ENCODE measurements around the gene PYGO1. TPM values are rescaled to one million over a fixed set of nuclear protein-coding genes. Genes with fewer than 3 reads are reported as not detected.

The PYGO1 gene
- total and polyA plus RNA-seq, 2 of the 4 experiments (the other 2 are of a cell fraction): 3.0 to 6.6 TPM

DNA sequence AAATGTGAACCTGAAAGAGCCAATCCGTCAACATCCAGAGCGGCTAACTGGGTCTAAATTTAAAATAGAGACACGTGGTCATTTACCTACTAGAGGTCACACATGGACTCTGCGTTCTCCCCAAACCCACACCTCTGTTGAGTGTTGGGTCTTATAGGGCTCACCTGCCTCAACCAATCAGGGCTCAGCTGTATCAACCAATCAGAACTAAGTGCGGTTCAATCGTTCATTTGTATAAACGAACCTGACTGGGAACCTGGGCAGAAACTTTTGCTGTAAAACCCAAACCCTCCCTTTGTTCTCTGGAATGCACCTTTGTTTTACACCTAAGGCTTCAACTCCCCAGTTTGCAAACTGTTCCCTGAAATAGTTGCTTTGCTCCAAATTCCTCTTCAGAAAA, 89.0 kb downstream of the PYGO1 start:
- H3K27me3 ChIP-seq (ENCODE audit: control insufficient read depth, insufficient read depth, low read length): no peaks in the 10 kb centered on the region
- H3K18ac ChIP-seq (ENCODE audit: low read depth, low read length): no peak overlapping the region
- ATAC-seq (ENCODE audit: low read depth) (no peak), DNase-seq (no peak)
- no peak overlapping the region for H3K56ac ChIP-seq (ENCODE audit: extremely low read depth, insufficient read depth, low read length)
- peak overlapping the region; percentile 100 for H2AFZ ChIP-seq (replicated peaks; ENCODE audit: low read length, poor library complexity)
- H2AK5ac ChIP-seq (ENCODE audit: low read depth, low read length): no peak overlapping the region
- no peaks in the 10 kb centered on the region for H4K20me1 ChIP-seq (ENCODE audit: insufficient read depth, low read length)
- 0 out of 2 replicates have a peak, but pooled peaks cover 4% of the 10 kb centered on the region for H3K9me1 ChIP-seq (ENCODE audit: insufficient read depth, low read length)
- H3K36me3 ChIP-seq (ENCODE audit: control insufficient read depth, insufficient read depth, low read length): no peaks in the 10 kb centered on the region
- no peak overlapping the region for H3K27ac ChIP-seq (ENCODE audit: insufficient read depth, low read length)
- no CpG with 5 or more reads among the region's 7 CpGs for WGBS, 2 experiments (ENCODE audit: extremely low coverage in 2 of 2, insufficient read length in 1 of 2)
- in situ Hi-C loops (cut with MboI; ENCODE audit: low sequenced_read_pairs): no loop called here
- no peak overlapping the region for H3K4me3 ChIP-seq (ENCODE audit: insufficient read depth, low read depth, low read length)
- H3K4ac ChIP-seq (ENCODE audit: low read depth, low read length): no peak overlapping the region
- ChIA-PET CTCF (no interaction called here), POLR2A (ENCODE audit: unreplicated experiment) (no interaction called here)
- no peak overlapping the region for H2AK9ac ChIP-seq (replicated peaks; ENCODE audit: low read depth, low read length, poor library complexity)
- H3K23ac ChIP-seq (ENCODE audit: low read depth, low read length): no peak overlapping the region
- H3K9me3 ChIP-seq (ENCODE audit: control insufficient read depth, insufficient read depth, low read length): no peaks in the 10 kb centered on the region
- H3K9ac ChIP-seq (ENCODE audit: low read depth, low read length): no peak overlapping the region
- dilution Hi-C loops (cut with HindIII; ENCODE audit: low sequenced_read_pairs, unreplicated experiment): no loop called here
- no peak overlapping the region for H2BK5ac ChIP-seq (ENCODE audit: low read depth, low read length, poor library complexity, severe bottlenecking)
- H4K8ac ChIP-seq (ENCODE audit: low read depth in 2 of 2, low read length in 2 of 2): peak overlapping the region; percentile 41 to 50; a peak in 2 of 4 replicates
- H3K14ac ChIP-seq (replicated peaks; ENCODE audit: low read depth, low read length): no peak overlapping the region
- intact Hi-C loops (cut with micrococcal nuclease): no loop called here
- H3K4me2 ChIP-seq (ENCODE audit: low read depth, low read length): no peak overlapping the region
- no peak overlapping the region for H2BK120ac ChIP-seq (ENCODE audit: low read depth, low read length)
- no peak overlapping the region for H2BK20ac ChIP-seq (ENCODE audit: low read depth, low read length)
- H4K91ac ChIP-seq (ENCODE audit: insufficient read depth, low read depth, low read length): no peak overlapping the region
- no peaks in the 10 kb centered on the region for H3K79me1 ChIP-seq (ENCODE audit: low read depth in 1 of 2, low read length in 2 of 2)
- no peak overlapping the region for H4K5ac ChIP-seq (ENCODE audit: low read depth, low read length)
- BruUV-seq (replicated peaks): no TSS peak
- TF ChIP-seq MAZ (IDR thresholded peaks at IDR 0.05; ENCODE audit: borderline replicate concordance, low read depth, low read length) (no peak), RCOR1 (IDR thresholded peaks at IDR 0.05; ENCODE audit: insufficient replicate concordance, low read length) (no peak), POLR2A (IDR thresholded peaks at IDR 0.05; ENCODE audit: low read depth, low read length) (no peak), NFE2L2 (IDR thresholded peaks at IDR 0.05; ENCODE audit: low read depth, low read length) (no peak)
- TF ChIP-seq, protein P1, sequence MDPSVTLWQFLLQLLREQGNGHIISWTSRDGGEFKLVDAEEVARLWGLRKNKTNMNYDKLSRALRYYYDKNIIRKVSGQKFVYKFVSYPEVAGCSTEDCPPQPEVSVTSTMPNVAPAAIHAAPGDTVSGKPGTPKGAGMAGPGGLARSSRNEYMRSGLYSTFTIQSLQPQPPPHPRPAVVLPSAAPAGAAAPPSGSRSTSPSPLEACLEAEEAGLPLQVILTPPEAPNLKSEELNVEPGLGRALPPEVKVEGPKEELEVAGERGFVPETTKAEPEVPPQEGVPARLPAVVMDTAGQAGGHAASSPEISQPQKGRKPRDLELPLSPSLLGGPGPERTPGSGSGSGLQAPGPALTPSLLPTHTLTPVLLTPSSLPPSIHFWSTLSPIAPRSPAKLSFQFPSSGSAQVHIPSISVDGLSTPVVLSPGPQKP (IDR thresholded peaks at IDR 0.05; ENCODE audit: borderline replicate concordance, low read depth, low read length): no peak
- H2BK15ac ChIP-seq (ENCODE audit: low read depth, low read length): no peak overlapping the region
- H3K4me1 ChIP-seq (ENCODE audit: control insufficient read depth, insufficient read depth, low read length): no peaks in the 10 kb centered on the region

Measured in IMR-90 (cell line).